ENCODE data around the gene THADA.

The THADA gene

DNA sequence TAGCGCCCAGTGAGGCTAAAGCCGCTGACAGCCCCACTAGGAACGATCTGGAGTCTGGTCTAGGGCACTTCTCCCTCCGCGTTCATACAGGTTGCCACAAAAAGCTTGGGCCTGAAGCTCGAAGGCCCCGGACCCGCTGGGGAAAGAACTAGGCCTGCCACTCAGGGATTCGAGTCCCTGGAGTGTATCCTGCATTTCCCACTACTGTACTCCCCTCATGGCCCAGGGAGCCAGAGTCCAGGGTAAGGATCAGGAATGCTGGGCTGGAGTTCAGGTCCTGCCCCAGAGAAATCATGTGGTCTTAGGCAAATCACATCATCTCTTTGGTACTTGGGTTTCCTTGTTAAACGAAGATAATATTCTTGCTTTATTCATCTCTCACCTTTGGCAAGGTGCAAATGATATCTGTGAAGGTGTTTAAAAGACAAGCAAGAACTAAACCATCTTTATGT is 368.0 kb downstream of the THADA start:
- no peak for DNase-seq (ENCODE audit: low read depth)
- H3K4me3 ChIP-seq (ENCODE audit: low read depth, low read length): peak overlapping the region; percentile 82
- TF ChIP-seq, protein P1, sequence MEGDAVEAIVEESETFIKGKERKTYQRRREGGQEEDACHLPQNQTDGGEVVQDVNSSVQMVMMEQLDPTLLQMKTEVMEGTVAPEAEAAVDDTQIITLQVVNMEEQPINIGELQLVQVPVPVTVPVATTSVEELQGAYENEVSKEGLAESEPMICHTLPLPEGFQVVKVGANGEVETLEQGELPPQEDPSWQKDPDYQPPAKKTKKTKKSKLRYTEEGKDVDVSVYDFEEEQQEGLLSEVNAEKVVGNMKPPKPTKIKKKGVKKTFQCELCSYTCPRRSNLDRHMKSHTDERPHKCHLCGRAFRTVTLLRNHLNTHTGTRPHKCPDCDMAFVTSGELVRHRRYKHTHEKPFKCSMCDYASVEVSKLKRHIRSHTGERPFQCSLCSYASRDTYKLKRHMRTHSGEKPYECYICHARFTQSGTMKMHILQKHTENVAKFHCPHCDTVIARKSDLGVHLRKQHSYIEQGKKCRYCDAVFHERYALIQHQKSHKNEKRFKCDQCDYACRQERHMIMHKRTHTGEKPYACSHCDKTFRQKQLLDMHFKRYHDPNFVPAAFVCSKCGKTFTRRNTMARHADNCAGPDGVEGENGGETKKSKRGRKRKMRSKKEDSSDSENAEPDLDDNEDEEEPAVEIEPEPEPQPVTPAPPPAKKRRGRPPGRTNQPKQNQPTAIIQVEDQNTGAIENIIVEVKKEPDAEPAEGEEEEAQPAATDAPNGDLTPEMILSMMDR (conservative IDR thresholded peaks at IDR 0.05; ENCODE audit: low read depth, low read length): no peak

GRCh38 chr2:43226955-43227829 is 368.6 kb downstream of the THADA start:
- TF ChIP-seq, protein P1 (conservative IDR thresholded peaks at IDR 0.05; ENCODE audit: low read depth, low read length): peak; percentile 51
- H3K4me3 ChIP-seq (ENCODE audit: low read depth, low read length): peak overlapping the region; percentile 82
- peak; percentile 87 for DNase-seq (ENCODE audit: low read depth)

DNA sequence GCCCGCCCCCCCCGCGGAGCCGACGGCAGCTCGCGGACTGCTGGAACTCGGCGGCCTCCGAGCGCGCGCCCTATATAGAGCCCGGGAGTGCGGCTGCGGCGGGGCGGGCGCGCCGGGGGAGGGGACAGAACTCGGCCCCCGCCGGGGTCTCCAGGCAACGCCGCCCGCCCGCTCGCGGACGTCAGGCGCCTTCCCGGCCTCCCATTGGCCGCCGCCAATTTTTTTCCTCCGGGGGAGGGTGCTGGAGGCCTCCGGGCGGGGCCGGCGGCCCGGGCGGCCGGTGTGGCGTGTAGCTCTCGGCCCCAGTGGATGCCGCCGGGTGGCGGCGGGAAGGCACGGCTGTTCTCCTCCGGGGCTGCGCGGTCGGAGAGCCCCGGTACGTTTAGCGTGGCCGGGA is 369.3 kb downstream of the THADA start, which contains the start of gene ZFP36L2:
Gene ZFP36L2 (minus strand): TSS at position 49 of the 397 bp plus-strand sequence. CDS start 291 bp downstream, outside the sequence.
- peak; percentile 97 for DNase-seq (ENCODE audit: low read depth)
- TF ChIP-seq, protein P1 (conservative IDR thresholded peaks at IDR 0.05; ENCODE audit: low read depth, low read length): no peak
- peak within 1 kb of the TSS; percentile 82 for H3K4me3 ChIP-seq (ENCODE audit: low read depth, low read length)

GRCh38 chr2:43225788-43226557 is 369.9 kb downstream of the THADA start:
- DNase-seq (ENCODE audit: low read depth): peak; percentile 84
- H3K4me3 ChIP-seq (ENCODE audit: low read depth, low read length): peak overlapping the region; percentile 82

GRCh38 chr2:43225093-43225787 is 370.6 kb downstream of the THADA start:
- H3K4me3 ChIP-seq (ENCODE audit: low read depth, low read length): peak overlapping the region; percentile 82
- TF ChIP-seq, protein P1 (conservative IDR thresholded peaks at IDR 0.05; ENCODE audit: low read depth, low read length): no peak
- DNase-seq (ENCODE audit: low read depth): peak; percentile 84

More at GRCh38 chr2:43225788-43226557, 369.9 kb downstream of the THADA start:
- TF ChIP-seq, protein P1 (conservative IDR thresholded peaks at IDR 0.05; ENCODE audit: low read depth, low read length): no peak

DNA sequence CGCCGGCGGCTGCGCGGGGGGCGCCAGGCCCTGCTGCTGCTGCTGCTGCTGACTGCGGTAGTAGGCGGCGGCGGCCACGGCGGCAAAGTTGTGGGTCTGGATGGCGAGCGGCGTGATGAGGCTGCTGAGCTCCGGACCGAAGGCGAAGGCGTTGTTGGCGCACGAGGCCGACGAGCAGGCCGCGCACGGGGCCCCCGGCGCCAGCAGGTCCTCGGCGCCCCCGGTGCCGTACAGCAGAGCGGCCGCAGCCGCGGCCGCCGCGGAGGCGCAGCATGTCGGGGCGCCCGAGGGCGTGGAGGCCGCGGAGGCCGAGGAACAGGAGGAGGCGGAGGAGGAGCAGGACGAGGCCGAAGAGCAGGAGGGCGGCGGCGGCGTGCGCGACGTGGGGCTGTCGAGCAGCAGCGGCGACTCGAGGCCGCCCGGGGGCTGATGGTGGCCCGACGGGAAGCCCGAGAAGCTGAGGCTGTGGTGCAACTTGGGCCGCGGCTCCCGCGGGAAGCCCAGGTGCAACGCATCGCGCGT is 371.2 kb downstream of the THADA start:
- H3K4me3 ChIP-seq (ENCODE audit: low read depth, low read length): peak overlapping the region; percentile 82
- DNase-seq (ENCODE audit: low read depth): peak; percentile 48
- TF ChIP-seq, protein P1 (conservative IDR thresholded peaks at IDR 0.05; ENCODE audit: low read depth, low read length): no peak
